SKM-1 (cell line): Measurements from ENCODE around the gene CYB561D2.

ENCODE experiments used
- DNase-seq: peaks from one replicate; lab custom pipeline; 2025; ENCODE audit not compliant: unreplicated experiment; lab: John Stamatoyannopoulos, UW

The CYB561D2 gene

DNA sequence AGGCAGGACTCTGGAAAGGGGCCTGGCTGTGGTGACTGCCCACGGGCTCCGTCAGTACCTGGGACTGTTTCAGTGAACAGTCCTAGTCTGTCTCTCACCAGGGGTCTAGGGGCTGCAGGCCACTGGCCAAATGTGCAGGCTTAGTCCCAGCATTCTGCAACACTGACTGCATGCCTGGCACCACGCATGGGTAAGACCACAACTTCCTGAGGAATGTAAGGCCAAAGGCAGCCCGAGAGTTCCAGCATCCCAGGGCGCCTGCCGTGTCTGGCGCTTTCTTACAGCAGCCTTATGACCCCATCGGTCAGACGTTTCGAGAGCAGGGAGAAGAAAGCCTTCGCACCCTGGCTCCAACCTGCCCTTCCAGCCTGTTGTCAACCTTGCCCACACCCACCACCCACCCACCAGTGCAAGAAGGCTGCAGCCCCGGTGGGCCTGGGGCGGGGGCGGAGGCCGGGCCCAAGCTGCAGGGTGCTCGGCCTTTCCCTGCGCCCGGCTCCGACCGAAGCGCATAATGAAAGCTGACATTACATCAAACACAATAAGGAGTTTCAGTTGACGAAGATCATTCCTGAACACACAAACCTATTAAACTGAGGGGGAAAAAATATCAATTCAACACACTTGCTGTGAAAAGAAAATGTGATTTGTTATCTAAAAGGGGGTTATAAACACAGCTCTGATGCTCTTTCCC lies 38.2 kb downstream of the CYB561D2 start:
- no peak for DNase-seq

DNA sequence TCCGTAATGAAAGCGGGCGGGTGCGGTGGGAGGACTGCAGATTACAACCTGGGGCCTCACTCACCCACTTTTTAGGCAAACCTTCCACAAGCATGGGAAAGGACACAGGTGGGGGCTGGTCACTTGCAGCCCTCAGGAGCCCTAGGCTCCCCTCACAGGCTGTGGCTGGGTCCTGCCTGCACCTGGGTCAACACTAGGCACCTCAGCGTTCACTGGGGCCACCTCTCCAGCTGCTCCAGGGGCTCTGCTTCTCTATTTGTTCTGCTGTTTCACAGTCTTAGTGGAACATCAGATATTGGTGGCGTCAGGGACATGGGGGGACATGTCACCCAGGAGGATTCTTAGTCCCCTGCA lies 38.7 kb downstream of the CYB561D2 start:
- no peak for DNase-seq

DNA sequence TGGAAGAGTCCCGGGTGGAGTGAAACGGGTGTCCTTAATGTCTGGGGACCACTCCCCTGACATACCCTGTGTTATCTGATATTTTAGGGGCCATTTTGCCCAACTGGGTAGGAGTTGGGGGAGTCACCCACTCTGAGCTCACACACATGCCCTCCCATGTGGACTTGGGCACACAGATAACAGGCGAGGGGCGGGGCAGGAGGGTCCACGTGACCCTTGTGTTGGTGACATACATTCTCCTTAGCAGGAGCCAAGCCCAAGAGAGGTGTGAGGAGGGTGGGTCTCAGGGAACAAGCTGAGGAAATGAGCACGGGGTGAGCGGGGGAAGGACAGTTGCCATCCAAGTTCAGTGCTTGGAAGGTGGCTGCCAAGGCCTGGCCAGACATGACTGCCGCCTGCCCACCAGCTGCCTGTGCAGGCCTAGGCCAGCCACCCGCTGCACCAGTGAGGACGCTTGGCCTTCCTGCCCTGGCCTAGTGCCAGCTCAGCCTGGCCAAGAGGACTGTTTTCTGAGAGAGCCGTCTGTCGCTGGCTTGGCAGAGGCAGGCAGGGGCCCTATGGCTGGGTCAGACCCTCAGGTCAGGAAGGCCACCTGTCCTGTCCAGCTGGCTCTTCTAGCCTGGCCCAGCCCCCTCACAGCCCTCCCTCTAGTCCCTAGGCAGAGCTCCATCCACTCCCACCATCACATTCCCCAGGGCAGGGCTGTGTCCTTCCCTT lies 40.0 kb downstream of the CYB561D2 start:
- no peak for DNase-seq

DNA sequence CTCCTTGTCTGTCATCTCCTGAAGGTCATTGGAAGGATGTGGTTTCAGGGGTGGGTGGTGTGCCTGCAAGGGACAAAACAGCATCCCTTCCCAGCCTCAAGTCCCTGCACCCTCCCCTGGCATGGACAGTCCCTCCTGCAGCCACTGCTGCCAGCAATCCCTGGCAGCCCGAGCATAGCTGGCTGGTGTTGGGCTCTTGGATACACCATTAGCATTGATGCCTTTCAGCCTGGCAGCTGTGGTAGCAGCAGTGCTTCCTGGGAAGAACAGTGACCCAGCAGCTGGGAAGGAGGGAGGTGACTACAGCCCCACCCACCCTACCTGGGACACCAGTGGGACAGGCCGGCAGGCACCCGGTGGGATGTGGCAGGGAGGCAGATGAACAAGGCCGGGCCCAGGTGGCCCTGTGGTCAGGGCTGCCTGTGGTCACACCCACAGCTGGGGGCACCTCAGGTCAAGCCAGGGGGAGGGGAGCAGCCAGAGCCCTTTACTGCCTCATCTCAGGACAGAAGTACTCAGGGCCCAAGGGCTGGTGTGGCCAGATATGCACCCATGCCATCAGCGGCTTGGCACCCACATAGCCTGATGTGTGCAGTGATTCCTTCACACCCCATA lies 41.5 kb downstream of the CYB561D2 start:
- DNase-seq = no peak

DNA sequence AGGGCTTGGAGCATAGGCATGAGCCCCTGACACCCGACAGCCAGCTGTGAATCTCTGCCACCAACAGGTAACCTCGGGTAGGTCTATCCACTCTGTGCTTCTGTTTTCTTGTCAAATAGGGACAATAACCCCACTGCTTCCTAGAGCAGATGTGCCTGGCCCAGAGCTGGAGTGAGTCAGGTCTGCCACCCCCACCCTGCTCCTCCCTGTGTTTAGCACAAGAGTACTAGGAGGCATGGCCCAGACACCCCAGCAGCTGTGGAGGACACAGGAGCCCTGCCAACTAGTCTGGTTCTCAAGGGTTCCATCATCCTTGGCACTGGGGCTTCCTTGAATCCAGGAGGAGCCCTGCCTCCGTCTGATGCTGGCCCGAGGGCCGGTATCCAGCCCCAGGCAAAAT lies 42.4 kb downstream of the CYB561D2 start:
- no peak for DNase-seq

DNA sequence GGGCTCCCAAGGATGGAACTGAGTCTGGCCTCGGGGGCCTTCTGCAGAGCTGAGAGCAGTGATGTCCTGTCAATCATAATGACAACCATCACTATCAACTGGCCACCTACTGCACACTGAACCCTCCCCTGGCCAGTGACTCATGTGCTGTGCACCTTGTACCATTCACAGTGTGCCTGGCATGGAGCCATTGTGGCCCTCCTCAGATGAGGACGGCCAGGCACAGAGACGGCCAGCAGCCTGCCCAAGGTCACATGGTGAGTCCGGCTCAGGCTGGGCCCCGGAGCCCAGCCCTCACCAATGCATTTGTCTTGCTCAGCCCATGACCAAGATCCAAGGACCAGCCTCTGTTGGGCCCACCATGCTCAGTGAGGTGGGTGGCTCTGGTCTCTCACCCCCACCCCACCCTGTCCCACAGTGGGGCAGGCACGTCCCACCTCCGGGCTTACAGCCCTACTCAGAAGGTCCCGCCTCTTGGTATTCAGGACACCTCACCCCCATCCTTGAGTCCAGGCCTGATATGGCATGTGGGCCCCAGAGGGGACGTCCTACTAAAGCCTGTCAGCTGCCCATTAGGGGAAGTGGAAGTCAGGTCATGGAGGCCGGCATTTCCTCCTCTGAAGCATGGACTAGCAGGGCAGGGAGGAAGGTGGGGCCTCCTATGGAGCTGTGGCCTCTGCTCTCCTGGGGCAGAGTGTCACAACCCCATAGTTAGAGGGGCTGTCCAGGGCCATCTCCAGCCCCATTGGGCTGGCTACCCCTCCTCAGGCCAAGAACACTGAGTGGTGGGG lies 44.6 kb downstream of the CYB561D2 start:
- DNase-seq = peak; percentile 68

DNA sequence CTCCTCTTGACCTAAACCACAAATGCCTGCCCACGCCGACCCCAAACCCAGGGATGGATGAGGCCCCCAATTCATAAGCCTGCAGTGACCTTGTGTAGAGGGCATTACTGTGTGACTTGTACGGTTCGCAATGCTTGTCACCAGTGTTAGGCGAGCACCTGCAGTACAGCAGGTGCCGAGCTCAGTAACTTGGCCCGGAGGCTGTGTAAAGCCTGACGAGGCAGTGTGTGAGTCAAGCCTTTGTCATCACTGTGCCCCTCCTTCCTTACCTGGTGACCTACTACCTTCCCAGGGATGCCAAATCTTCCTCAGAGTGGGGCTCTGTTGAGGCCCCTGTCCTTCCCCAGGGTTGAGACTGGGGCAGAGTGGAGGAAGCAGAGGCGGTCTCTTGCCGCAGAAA lies 45.8 kb downstream of the CYB561D2 start:
- no peak for DNase-seq

DNA sequence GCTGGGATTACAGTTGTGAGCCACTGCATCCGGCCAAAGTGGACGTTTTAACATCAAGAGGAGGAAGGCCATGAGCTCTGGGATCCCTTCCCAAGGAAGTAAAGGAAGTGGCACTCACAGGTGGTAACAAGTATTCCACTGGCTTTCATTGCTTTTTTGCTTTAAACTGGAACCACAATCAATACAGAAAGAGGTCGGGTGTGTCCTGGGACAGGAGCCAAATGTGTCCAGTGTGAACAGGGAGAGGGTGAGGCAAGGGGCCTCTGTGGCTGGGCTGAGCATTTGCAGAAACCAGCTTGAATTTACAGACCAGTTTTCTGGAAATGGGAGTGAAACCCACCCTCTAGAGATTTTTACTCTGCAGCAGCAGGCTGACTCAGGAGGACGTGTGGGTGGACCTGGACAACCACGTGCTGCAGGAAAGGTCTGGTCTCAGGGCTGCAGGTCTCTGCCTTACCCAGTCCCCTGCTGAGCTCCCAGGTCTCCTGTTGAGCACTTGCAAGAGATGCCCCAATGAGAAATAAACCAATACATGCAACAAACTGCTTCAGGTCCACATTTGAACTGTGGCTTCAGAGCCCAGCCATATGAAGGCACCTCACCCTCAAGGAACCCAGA lies 51.4 kb downstream of the CYB561D2 start:
- DNase-seq = no peak
